Measurements from ENCODE around the gene TLR7. TPM values are rescaled to one million over a fixed set of nuclear protein-coding genes. Genes with fewer than 3 reads are reported as not detected.

TLR7 gene
- total RNA-seq, 2 donors from 2014 or later, result 0.27 to 1.3 TPM

DNA sequence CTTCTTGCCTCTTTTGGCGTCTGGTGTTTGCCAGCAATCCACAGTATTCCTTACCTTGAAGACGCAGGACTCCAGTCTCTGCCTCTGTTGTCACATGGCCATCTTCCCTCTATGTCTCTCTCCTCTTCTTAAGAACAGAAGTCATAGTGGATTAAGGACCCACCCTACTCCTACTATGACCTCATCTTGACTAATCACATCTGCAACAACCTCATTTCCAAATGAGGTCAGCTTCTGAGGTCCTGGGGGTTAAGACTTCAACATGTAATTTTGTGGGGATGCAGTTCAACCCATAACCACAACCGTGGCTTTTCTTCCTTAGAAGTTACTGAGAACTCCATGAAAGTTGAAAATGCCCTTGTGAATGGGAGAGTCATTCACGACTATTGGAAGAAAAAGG is 62.8 kb downstream of the TLR7 start:
- Histone ChIP-seq H3K27ac (no peak overlapping the region), H3K36me3 (no peaks in the 10 kb centered on the region), H3K27me3 (no peaks in the 10 kb centered on the region), H3K4me3 (no peak overlapping the region), H3K9ac (ENCODE audit: low read depth in 2 of 2, low read length in 2 of 2) (no peak overlapping the region), H3K4me1 (no peaks in the 10 kb centered on the region), H3K9me3 (no peaks in the 10 kb centered on the region)
- intact Hi-C loops (cut with DNase I), result no loop called here
- no peak for DNase-seq
- TF ChIP-seq, protein P1, sequence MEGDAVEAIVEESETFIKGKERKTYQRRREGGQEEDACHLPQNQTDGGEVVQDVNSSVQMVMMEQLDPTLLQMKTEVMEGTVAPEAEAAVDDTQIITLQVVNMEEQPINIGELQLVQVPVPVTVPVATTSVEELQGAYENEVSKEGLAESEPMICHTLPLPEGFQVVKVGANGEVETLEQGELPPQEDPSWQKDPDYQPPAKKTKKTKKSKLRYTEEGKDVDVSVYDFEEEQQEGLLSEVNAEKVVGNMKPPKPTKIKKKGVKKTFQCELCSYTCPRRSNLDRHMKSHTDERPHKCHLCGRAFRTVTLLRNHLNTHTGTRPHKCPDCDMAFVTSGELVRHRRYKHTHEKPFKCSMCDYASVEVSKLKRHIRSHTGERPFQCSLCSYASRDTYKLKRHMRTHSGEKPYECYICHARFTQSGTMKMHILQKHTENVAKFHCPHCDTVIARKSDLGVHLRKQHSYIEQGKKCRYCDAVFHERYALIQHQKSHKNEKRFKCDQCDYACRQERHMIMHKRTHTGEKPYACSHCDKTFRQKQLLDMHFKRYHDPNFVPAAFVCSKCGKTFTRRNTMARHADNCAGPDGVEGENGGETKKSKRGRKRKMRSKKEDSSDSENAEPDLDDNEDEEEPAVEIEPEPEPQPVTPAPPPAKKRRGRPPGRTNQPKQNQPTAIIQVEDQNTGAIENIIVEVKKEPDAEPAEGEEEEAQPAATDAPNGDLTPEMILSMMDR (IDR thresholded peaks at IDR 0.05), result no peak

DNA sequence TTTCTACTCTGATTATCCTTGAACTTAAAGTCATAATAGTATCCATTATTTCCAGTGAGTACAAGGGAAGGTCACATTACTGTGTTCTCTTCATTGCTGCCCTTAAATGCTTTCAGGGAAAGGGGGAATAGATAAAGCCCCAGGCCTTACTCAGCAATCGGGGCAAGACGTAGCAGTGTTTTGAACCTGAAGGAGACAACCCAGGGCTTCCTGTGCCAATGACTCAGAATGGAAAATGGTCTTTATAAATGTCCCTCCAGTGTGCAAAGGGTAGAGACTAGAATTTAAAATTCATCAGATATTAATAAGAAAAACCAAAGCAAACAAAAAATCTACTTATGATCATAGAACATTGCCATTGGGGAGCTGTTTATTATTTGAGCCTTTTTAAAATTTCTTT is 63.3 kb downstream of the TLR7 start:
- Histone ChIP-seq H3K4me3 (no peak overlapping the region), H3K9me3 (no peaks in the 10 kb centered on the region), H3K36me3 (no peaks in the 10 kb centered on the region), H3K27me3 (no peaks in the 10 kb centered on the region), H3K9ac (ENCODE audit: low read depth in 2 of 2, low read length in 2 of 2) (no peak overlapping the region), H3K4me1 (no peaks in the 10 kb centered on the region), H3K27ac (no peak overlapping the region)
- TF ChIP-seq, protein P1 (IDR thresholded peaks at IDR 0.05), result no peak
- no peak for DNase-seq
- intact Hi-C loops (cut with DNase I), result no loop called here

DNA sequence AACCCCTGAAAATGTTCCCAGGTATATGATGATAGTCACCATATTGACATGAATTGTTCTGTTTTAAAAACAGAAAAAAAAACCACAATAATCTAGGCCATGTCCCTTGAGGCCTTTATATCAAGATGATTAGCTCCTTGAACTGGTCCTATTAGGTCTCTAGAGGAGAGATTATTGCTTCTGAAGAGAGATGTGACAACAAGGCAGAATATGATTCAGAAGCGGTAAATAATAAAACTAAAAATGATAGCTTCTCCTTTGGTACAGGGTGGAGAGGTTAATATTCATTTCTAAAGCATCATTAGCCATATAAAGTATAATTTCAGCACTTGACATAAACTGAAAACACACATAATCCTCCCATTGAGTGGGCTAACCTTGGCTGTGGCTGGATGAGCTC is 65.4 kb downstream of the TLR7 start:
- Histone ChIP-seq H3K27me3 (no peaks in the 10 kb centered on the region), H3K4me1 (no peaks in the 10 kb centered on the region)
- intact Hi-C loops (cut with DNase I), result no loop called here

DNA sequence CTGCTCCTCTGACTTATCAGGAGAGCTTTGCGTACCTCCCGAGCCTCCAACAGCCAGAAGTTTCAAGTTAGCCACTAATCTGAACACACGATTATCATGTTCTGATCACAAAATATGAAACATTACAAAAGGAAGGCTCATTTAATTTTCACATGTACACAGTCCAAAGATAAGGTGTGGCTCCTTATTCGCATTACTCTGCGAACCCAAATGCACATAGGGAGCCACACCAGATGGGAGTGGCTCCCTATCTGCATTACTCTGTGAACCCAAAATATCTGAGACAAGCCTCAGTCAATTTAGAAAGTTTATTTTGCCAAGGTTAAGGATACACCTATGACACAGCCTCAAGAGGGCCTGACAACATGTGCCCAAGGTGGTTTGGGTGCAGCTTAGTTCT is 68.0 kb downstream of the TLR7 start:
- no peak overlapping the region for H3K4me3 ChIP-seq
- H3K9me3 ChIP-seq, result no peaks in the 10 kb centered on the region
- no peaks in the 10 kb centered on the region for H3K4me1 ChIP-seq
- H3K27me3 ChIP-seq, result no peaks in the 10 kb centered on the region
- intact Hi-C loops (cut with DNase I), result no loop called here
- TF ChIP-seq, protein P1 (IDR thresholded peaks at IDR 0.05), result no peak
- no peak for DNase-seq
- no peaks in the 10 kb centered on the region for H3K36me3 ChIP-seq
- H3K9ac ChIP-seq (ENCODE audit: low read depth in 2 of 2, low read length in 2 of 2), result no peak overlapping the region
- H3K27ac ChIP-seq, result no peak overlapping the region

More for the DNA sequence above, 65.4 kb downstream of the TLR7 start:
- no peak overlapping the region for H3K9ac ChIP-seq (ENCODE audit: low read depth in 2 of 2, low read length in 2 of 2)
- no peak overlapping the region for H3K4me3 ChIP-seq
- H3K9me3 ChIP-seq, result no peaks in the 10 kb centered on the region
- no peak for DNase-seq
- H3K27ac ChIP-seq, result no peak overlapping the region
- H3K36me3 ChIP-seq, result no peaks in the 10 kb centered on the region
- TF ChIP-seq, protein P1 (IDR thresholded peaks at IDR 0.05), result no peak

DNA sequence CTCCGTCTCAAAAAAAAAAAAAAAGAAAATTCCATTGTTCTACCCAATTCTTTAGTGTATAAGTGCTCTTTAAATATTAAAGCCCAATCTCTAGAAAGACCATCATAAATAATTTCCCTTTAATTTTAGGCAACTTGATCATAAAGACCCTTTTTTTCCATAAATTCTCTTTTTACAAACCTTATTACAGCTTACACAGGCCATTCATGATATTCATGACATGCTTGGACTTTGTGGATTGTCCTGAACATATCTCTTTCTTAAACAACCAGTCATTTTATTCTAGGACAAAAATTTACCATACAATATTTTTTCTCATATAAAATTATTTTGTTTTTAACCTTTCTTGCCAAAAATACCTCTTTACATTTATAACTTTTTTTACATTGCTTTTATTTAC is 70.1 kb downstream of the TLR7 start:
- Histone ChIP-seq H3K9me3 (no peaks in the 10 kb centered on the region), H3K27ac (no peak overlapping the region), H3K36me3 (no peaks in the 10 kb centered on the region), H3K4me1 (no peaks in the 10 kb centered on the region), H3K4me3 (no peak overlapping the region), H3K27me3 (no peaks in the 10 kb centered on the region), H3K9ac (ENCODE audit: low read depth in 2 of 2, low read length in 2 of 2) (no peak overlapping the region)
- DNase-seq, result no peak
- intact Hi-C loops (cut with DNase I), result no loop called here
- TF ChIP-seq, protein P1 (IDR thresholded peaks at IDR 0.05), result no peak

Other genes with a start within 250 kb of the TLR7 start
- gene PRPS2, start 75.7 kb upstream of the TLR7 start, total RNA-seq, result 10 to 100 TPM; 67.0 to 75.8 TPM
- gene TLR8, start 39.5 kb downstream of the TLR7 start, total RNA-seq, result 1 to 10 TPM in 1 of 2 donors, under 1 TPM in 1; 0.35 to 1.6 TPM
- 1,000 to 10,000 TPM; 3,844 to 4,288 TPM for gene TMSB4X, start 108.0 kb downstream of the TLR7 start, total RNA-seq
- not detected for gene FAM9C, start 177.5 kb downstream of the TLR7 start, total RNA-seq

All from colonic mucosa (tissue), 4 donors.